IMR-90 (cell line): ENCODE data around the gene CKB. TPM values are rescaled to one million over a fixed set of nuclear protein-coding genes. Genes with fewer than 3 reads are reported as not detected.
A peak's percentile ranks its signal among the peaks of the same experiment; 100 is the strongest.

Experiments used
- ATAC-seq: fragments of 200-7000 bp; cut with Tn5 transposase; 2 replicates; pipeline ENCODE4 v1.9.1; 2020; ENCODE audit warnings: low read depth, mild to moderate bottlenecking, moderate library complexity
- BruUV-seq: library from RNA; stranded (reverse); fragments of 400-500 nt; replicated peaks from 2 replicates; lab custom pipeline; 2021; lab: Mats Ljungman, UMichigan
- CTCF ChIA-PET: fragments of 300-600 bp; formaldehyde crosslinking; extraction: SDS; loops from one replicate; lab custom pipeline; 2021; ENCODE audit warnings: antibody characterized with exemption; lab: Yijun Ruan, JAX
- POLR2A ChIA-PET: fragments of 300-600 bp; sonication (Branson Sonifier 250); formaldehyde crosslinking; loops from one replicate; lab custom pipeline; 2022; ENCODE audit warnings: antibody characterized with exemption; ENCODE audit not compliant: unreplicated experiment; lab: Charles Lee
- DNase-seq: peaks from one replicate; pipeline ENCODE4 v3.0.0; 2013
- H2AFZ ChIP-seq: replicated peaks from 2 replicates; pipeline ENCODE3; 2013; ENCODE audit warnings: low read length, mild to moderate bottlenecking; ENCODE audit not compliant: poor library complexity
- H2AK5ac ChIP-seq: 2 replicates; pipeline ENCODE4 v1.6.1; 2013; ENCODE audit warnings: low read depth, low read length, inconsistent platforms
- H2AK9ac ChIP-seq: replicated peaks from 2 replicates; pipeline ENCODE3; 2013; ENCODE audit warnings: mild to moderate bottlenecking, low read depth, low read length, moderate library complexity; ENCODE audit not compliant: poor library complexity
- H2BK120ac ChIP-seq: 2 replicates; pipeline ENCODE4 v1.6.1; 2013; ENCODE audit warnings: low read depth, low read length, inconsistent platforms
- H2BK15ac ChIP-seq: 3 replicates; pipeline ENCODE4 v1.6.1; 2013; ENCODE audit warnings: low read depth, low read length, inconsistent platforms
- H2BK20ac ChIP-seq: 2 replicates; pipeline ENCODE4 v1.6.1; 2013; ENCODE audit warnings: low read depth, mild to moderate bottlenecking, inconsistent platforms, low read length, moderate library complexity
- H2BK5ac ChIP-seq: 2 replicates; pipeline ENCODE4 v1.6.1; 2013; ENCODE audit warnings: mild to moderate bottlenecking, low read depth, low read length, inconsistent platforms; ENCODE audit not compliant: poor library complexity, severe bottlenecking
- H3K14ac ChIP-seq: replicated peaks from 2 replicates; pipeline ENCODE4 v1.6.1; 2013; ENCODE audit warnings: low read depth, low read length, inconsistent platforms
- H3K18ac ChIP-seq: 2 replicates; pipeline ENCODE4 v1.6.1; 2013; ENCODE audit warnings: low read depth, low read length, control low read depth
- H3K23ac ChIP-seq: 2 replicates; pipeline ENCODE4 v1.6.1; 2013; ENCODE audit warnings: low read depth, low read length, inconsistent platforms
- H3K27ac ChIP-seq: 2 replicates; pipeline ENCODE4 v1.5.1; 2013; ENCODE audit warnings: mild to moderate bottlenecking, control low read depth, low read length; ENCODE audit not compliant: insufficient read depth
- H3K27me3 ChIP-seq: 2 replicates; pipeline ENCODE4 v1.6.1; 2013; ENCODE audit warnings: low read length; ENCODE audit not compliant: control insufficient read depth, insufficient read depth
- H3K36me3 ChIP-seq: 2 replicates; pipeline ENCODE4 v1.6.1; 2013; ENCODE audit warnings: low read length, mixed read lengths; ENCODE audit not compliant: control insufficient read depth, insufficient read depth
- H3K4ac ChIP-seq: 2 replicates; pipeline ENCODE4 v1.6.1; 2013; ENCODE audit warnings: low read depth, low read length, inconsistent platforms
- H3K4me1 ChIP-seq: 2 replicates; pipeline ENCODE4 v1.6.1; 2013; ENCODE audit warnings: low read length, mixed read lengths; ENCODE audit not compliant: control insufficient read depth, insufficient read depth
- H3K4me2 ChIP-seq: 2 replicates; pipeline ENCODE4 v1.6.1; 2013; ENCODE audit warnings: low read depth, mild to moderate bottlenecking, control low read depth, low read length, moderate library complexity
- H3K4me3 ChIP-seq: 2 replicates; pipeline ENCODE4 v1.5.1; 2013; ENCODE audit warnings: low read depth, mild to moderate bottlenecking, control low read depth, low read length, moderate library complexity; ENCODE audit not compliant: insufficient read depth
- H3K56ac ChIP-seq: 2 replicates; pipeline ENCODE4 v1.6.1; 2013; ENCODE audit warnings: low read length, inconsistent platforms; ENCODE audit not compliant: insufficient read depth; ENCODE audit errors: extremely low read depth
- H3K79me1 ChIP-seq, 2 experiments: 2 replicates each; pipeline ENCODE4 v1.6.1; 2013; ENCODE audit warnings: low read length in 2 of 2, inconsistent platforms in 1 of 2, low read depth in 1 of 2
- H3K9ac ChIP-seq: 2 replicates; pipeline ENCODE4 v1.6.1; 2013; ENCODE audit warnings: low read depth, low read length, control low read depth
- H3K9me1 ChIP-seq: 2 replicates; pipeline ENCODE4 v1.6.1; 2013; ENCODE audit warnings: low read length, inconsistent platforms; ENCODE audit not compliant: insufficient read depth
- H3K9me3 ChIP-seq: 2 replicates; pipeline ENCODE4 v1.6.1; 2013; ENCODE audit warnings: low read length; ENCODE audit not compliant: control insufficient read depth, insufficient read depth
- H4K20me1 ChIP-seq: 2 replicates; pipeline ENCODE4 v1.6.1; 2013; ENCODE audit warnings: low read length, inconsistent platforms; ENCODE audit not compliant: insufficient read depth
- H4K5ac ChIP-seq: 2 replicates; pipeline ENCODE4 v1.6.1; 2013; ENCODE audit warnings: mild to moderate bottlenecking, low read depth, low read length, control low read depth
- H4K8ac ChIP-seq, 2 experiments: 2 replicates each; pipeline ENCODE4 v1.6.1; 2013; ENCODE audit warnings: low read depth in 2 of 2, low read length in 2 of 2, control low read depth in 1 of 2, inconsistent platforms in 1 of 2
- H4K91ac ChIP-seq: 2 replicates; pipeline ENCODE4 v1.6.1; 2013; ENCODE audit warnings: low read depth, low read length, inconsistent platforms; ENCODE audit not compliant: insufficient read depth
- BHLHE40 ChIP-seq: fragments of 150-350 bp; IDR thresholded peaks from 2 replicates; pipeline ENCODE4 v1.6.1; 2016; ENCODE audit warnings: mild to moderate bottlenecking, low read depth, low read length
- MAFK ChIP-seq: IDR thresholded peaks from 2 replicates; pipeline ENCODE4 v1.6.1; 2012; ENCODE audit warnings: low read depth, low read length, improper control_type of control experiment
- MAZ ChIP-seq: IDR thresholded peaks from 2 replicates; pipeline ENCODE4 v1.6.1; 2012; ENCODE audit warnings: low read depth, mild to moderate bottlenecking, low read length, improper control_type of control experiment, moderate library complexity, borderline replicate concordance
- MXI1 ChIP-seq: IDR thresholded peaks from 2 replicates; pipeline ENCODE4 v1.6.1; 2012; ENCODE audit warnings: low read depth, mild to moderate bottlenecking, low read length, moderate library complexity, borderline replicate concordance
- NFE2L2 ChIP-seq: fragments of 150-350 bp; IDR thresholded peaks from 2 replicates; pipeline ENCODE4 v1.6.1; 2016; ENCODE audit warnings: low read depth, mild to moderate bottlenecking, low read length
- RAD21 ChIP-seq: IDR thresholded peaks from 2 replicates; pipeline ENCODE4 v1.6.1; 2012; ENCODE audit warnings: low read length, improper control_type of control experiment
- SMC3 ChIP-seq: fragments of 150-350 bp; IDR thresholded peaks from 2 replicates; pipeline ENCODE4 v1.6.1; 2016; ENCODE audit warnings: low read depth, mild to moderate bottlenecking, antibody characterized with exemption, low read length, moderate library complexity
- WGBS, 2 experiments: methylation state at CpG; one replicate each; pipeline versions ENCODE4 v1.1.5 to v1.1.7; 2013; ENCODE audit warnings: missing lambda C conversion rate in 2 of 2; ENCODE audit not compliant: insufficient read length in 1 of 2; ENCODE audit errors: extremely low coverage in 2 of 2; 5-methylcytosine and 5-hydroxymethylcytosine counted together
- dilution Hi-C: fragments of 300-500 bp; cut with HindIII; formaldehyde crosslinking; loops from one replicate; pipeline ENCODE4 v1.14.3; 2018; ENCODE audit warnings: low sequenced_read_pairs; ENCODE audit not compliant: unreplicated experiment
- in situ Hi-C: fragments of 300-500 bp; cut with MboI; formaldehyde crosslinking; loops from 3 replicates; pipeline ENCODE4 v1.14.3; 2019; ENCODE audit warnings: low sequenced_read_pairs, inconsistent platforms, mixed read lengths
- intact Hi-C: fragments of 100-400 bp; cut with micrococcal nuclease; formaldehyde crosslinking; loops from 2 replicates; pipeline ENCODE4 v1.10.0; 2022
- polyA plus RNA-seq, 3 experiments: library from polyadenylated mRNA; depleted of rRNA; stranded (reverse); fragments of >200 nt; gene quantifications; 2 replicates each; pipeline ENCODE4 v1.2.3, GENCODE V29; 2012; ENCODE audit warnings: low replicate concordance in 1 of 3
- total RNA-seq: library from RNA; depleted of rRNA; stranded (reverse); fragments of >200 nt; gene quantifications from 2 replicates; pipeline ENCODE4 v1.2.3, GENCODE V29; 2012
- TF ChIP-seq, protein P1 (sequence below): conservative IDR thresholded peaks from 2 replicates; pipeline ENCODE4 v1.5.1; 2012; ENCODE audit warnings: mild to moderate bottlenecking, low read depth, low read length, improper control_type of control experiment
- TF ChIP-seq, protein P2 (sequence below): fragments of 150-350 bp; IDR thresholded peaks from 2 replicates; pipeline ENCODE4 v1.6.1; 2017; ENCODE audit warnings: mild to moderate bottlenecking, antibody characterized with exemption, low read length, low read depth

The CKB gene
- total and polyA plus RNA-seq, 2 of the 4 experiments (the other 2 are of a cell fraction) = 17.7 to 82.6 TPM

DNA sequence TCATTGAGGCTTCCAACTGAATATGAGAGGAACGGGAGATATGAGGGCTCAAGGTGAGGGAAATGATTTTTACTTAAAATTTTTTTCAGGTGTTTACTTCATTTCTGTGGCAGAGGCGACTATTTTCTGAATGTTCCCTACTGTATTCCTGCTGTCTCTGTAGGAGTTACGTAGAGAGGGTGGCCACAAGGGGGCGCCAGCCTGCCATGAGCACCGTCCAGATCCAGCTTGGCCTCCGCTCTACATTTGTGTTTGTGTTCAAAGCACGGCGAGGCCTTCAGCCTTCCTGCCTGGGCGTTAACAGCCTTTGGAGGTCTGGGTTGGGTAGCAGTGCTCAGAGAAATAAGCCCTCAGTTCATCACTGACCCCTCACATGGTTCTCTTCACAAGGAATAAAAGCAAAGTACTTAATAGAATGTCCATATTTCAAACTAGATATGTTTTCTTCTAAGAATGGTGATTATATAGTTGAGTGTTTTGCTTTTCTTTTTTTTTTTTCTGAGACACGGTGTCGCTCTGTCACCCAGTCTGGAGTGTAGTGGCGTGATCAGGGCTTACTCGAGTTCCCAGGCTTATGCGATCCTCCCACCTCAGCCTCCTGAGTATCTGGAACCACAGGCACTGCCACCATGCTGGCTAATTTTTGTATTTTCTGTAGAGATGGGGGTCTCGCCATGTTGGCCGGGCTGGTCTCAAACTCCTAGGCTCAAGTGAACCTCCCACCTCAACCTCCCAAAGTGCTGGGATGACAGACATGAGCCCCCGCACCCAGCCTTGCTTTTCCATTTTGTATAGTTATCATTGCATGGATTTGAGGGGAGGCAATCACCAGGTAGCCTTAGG, 22.3 kb downstream of the CKB start (continued):
- TF ChIP-seq, protein P1, sequence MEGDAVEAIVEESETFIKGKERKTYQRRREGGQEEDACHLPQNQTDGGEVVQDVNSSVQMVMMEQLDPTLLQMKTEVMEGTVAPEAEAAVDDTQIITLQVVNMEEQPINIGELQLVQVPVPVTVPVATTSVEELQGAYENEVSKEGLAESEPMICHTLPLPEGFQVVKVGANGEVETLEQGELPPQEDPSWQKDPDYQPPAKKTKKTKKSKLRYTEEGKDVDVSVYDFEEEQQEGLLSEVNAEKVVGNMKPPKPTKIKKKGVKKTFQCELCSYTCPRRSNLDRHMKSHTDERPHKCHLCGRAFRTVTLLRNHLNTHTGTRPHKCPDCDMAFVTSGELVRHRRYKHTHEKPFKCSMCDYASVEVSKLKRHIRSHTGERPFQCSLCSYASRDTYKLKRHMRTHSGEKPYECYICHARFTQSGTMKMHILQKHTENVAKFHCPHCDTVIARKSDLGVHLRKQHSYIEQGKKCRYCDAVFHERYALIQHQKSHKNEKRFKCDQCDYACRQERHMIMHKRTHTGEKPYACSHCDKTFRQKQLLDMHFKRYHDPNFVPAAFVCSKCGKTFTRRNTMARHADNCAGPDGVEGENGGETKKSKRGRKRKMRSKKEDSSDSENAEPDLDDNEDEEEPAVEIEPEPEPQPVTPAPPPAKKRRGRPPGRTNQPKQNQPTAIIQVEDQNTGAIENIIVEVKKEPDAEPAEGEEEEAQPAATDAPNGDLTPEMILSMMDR = peak; percentile 87

DNA sequence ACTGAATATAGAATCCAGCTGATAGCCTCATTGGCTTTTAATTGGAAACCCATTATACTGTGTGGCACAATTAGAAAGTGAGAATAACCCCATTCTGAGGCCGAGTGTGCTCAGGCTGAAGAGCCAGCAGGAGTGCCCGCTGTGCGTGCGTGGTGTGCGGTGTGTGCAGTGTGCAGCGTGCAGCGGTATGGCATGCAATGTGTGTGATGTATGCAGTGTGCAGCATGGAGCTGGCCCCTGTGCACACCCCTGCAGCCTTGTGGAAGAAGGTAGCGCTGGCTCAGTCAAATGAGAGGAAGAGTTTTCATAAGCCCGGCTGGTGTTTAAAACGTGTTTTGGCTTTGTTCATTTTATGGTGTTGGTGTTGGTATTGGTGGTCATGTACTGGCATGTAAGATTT, 22.9 kb downstream of the CKB start:
- peak; percentile 35 for ATAC-seq
- dilution Hi-C loops = no loop called here
- no peak for TF ChIP-seq MAZ
- TF ChIP-seq BHLHE40 = no peak
- TF ChIP-seq, protein P1 = no peak
- TF ChIP-seq RAD21 = no peak
- TF ChIP-seq SMC3 = no peak
- no peak for TF ChIP-seq NFE2L2
- TF ChIP-seq, protein P2, sequence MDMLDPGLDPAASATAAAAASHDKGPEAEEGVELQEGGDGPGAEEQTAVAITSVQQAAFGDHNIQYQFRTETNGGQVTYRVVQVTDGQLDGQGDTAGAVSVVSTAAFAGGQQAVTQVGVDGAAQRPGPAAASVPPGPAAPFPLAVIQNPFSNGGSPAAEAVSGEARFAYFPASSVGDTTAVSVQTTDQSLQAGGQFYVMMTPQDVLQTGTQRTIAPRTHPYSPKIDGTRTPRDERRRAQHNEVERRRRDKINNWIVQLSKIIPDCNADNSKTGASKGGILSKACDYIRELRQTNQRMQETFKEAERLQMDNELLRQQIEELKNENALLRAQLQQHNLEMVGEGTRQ = no peak
- no peak for TF ChIP-seq MXI1
- TF ChIP-seq MAFK = no peak

More for the DNA sequence above, 22.9 kb downstream of the CKB start:
- no peak overlapping the region for H3K14ac ChIP-seq
- H3K4me3 ChIP-seq = no peak overlapping the region
- WGBS, 2 experiments = 83% methylated on average over 4 of the region's 10 CpGs; no CpG with 5 or more reads in 1 of the 2 experiments
- no peak overlapping the region for H3K18ac ChIP-seq
- H2BK120ac ChIP-seq = no peak overlapping the region
- no peak overlapping the region for H2AK9ac ChIP-seq
- H4K5ac ChIP-seq = no peak overlapping the region
- intact Hi-C loops (loop anchor here (1.0 kb wide), 1 partner anchor 47 kb away; no protein-coding TSS in a partner anchor), in situ Hi-C loops (no loop called here)
- no peak overlapping the region for H3K56ac ChIP-seq
- no peak for DNase-seq
- H3K4ac ChIP-seq = no peak overlapping the region
- H2AK5ac ChIP-seq = no peak overlapping the region
- H2BK15ac ChIP-seq = no peak overlapping the region
- no peak overlapping the region for H4K8ac ChIP-seq
- no peaks in the 10 kb centered on the region for H3K27me3 ChIP-seq
- H3K9me3 ChIP-seq = no peaks in the 10 kb centered on the region
- no peak overlapping the region for H3K23ac ChIP-seq
- H4K20me1 ChIP-seq = peaks cover 32% of the 10 kb centered on the region
- H3K79me1 ChIP-seq = peaks cover 39 to 65% of the 10 kb centered on the region in 2 experiments
- ChIA-PET POLR2A (no interaction called here), CTCF (interaction anchor here (0.5 to 1.3 kb wide), 3 partner anchors 9 to 144 kb away, joined by 3 to 5 read pairs (median 4); no protein-coding TSS in a partner anchor)
- BruUV-seq = no TSS peak
- no peak overlapping the region for H3K27ac ChIP-seq
- no peak overlapping the region for H3K4me2 ChIP-seq
- peaks cover 2% of the 10 kb centered on the region; the same call in 1 of the 2 replicates for H3K9me1 ChIP-seq
- H2BK5ac ChIP-seq = no peak overlapping the region
- no peak overlapping the region for H4K91ac ChIP-seq
- H3K4me1 ChIP-seq = no peaks in the 10 kb centered on the region; the same call in 1 of the 2 replicates
- no peak overlapping the region for H2BK20ac ChIP-seq
- peaks cover 57% of the 10 kb centered on the region for H3K36me3 ChIP-seq
- no peak overlapping the region for H3K9ac ChIP-seq
- no peak overlapping the region for H2AFZ ChIP-seq
